NAMALWA (cell line): Measurements from ENCODE around the gene CHRM4.
"Not testable (repeated sequence)": the region's sequence is repeated elsewhere in the genome, so short reads cannot be mapped to it uniquely, and the experiment has no call there.

Source experiments
- DNase-seq: peaks from one replicate; pipeline ENCODE4 v3.0.0-alpha.2; 2015; ENCODE audit warnings: low spot score

Gene CHRM4

DNA sequence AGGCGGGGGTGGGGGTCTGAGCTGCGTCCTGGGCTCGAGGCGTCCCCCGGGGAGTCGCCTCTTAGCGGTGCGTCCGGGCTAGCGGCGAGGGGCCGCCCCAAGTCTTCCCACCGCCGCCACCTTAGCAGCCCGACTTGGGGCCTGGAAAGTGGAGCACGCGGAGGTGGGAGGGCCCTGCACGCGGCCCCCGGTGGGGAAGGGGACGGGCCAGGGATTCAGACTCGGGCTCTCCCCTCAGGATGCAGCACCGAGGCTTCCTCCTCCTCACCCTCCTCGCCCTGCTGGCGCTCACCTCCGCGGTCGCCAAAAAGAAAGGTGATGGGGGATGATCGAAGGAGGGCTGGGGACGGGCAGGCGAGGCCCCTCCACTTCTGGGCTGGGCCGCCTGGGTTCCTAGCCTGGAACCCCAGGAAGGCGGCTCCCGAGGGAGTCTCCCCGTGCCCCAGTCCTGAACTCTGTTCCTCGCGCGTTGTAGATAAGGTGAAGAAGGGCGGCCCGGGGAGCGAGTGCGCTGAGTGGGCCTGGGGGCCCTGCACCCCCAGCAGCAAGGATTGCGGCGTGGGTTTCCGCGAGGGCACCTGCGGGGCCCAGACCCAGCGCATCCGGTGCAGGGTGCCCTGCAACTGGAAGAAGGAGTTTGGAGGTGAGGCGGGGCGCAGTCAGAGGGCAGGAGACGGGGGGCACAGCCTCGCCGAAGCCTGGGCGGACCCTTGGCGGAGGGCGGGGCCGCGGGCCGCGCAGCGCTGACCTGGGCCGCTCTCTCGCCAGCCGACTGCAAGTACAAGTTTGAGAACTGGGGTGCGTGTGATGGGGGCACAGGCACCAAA, 9.5 kb downstream of the CHRM4 start:
- no peak for DNase-seq

GRCh38 chr11:46381048-46381818, 10.3 kb downstream of the CHRM4 start, which contains the start of gene MDK:
TSS of gene MDK (plus strand) at chr11:46381669. CDS start at chr11:46382058, 389 bp downstream.
- no peak for DNase-seq

GRCh38 chr11:46380340-46381047, 11.1 kb downstream of the CHRM4 start:
- peak; percentile 40 for DNase-seq

DNA sequence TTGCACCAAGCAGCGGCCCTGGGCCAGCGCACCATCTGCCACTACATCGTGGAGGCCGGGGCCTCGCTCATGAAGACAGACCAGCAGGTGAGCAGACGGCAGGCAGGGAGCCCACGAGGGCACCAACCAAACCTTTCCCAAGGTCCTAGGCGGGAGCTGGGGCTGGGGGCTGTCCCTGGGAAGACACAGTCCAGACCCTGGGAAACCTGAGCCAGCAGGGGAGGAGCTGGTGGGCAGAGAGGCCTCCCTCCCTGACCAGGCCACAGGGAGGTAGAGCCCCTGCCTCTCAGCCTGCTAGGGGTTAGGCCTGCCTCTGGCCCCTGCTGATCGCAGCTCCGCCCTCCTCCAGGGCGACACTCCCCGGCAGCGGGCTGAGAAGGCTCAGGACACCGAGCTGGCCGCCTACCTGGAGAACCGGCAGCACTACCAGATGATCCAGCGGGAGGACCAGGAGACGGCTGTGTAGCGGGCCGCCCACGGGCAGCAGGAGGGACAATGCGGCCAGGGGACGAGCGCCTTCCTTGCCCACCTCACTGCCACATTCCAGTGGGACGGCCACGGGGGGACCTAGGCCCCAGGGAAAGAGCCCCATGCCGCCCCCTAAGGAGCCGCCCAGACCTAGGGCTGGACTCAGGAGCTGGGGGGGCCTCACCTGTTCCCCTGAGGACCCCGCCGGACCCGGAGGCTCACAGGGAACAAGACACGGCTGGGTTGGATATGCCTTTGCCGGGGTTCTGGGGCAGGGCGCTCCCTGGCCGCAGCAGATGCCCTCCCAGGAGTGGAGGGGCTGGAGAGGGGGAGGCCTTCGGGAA, 11.9 kb downstream of the CHRM4 start:
- not testable (repeated sequence) for DNase-seq

DNA sequence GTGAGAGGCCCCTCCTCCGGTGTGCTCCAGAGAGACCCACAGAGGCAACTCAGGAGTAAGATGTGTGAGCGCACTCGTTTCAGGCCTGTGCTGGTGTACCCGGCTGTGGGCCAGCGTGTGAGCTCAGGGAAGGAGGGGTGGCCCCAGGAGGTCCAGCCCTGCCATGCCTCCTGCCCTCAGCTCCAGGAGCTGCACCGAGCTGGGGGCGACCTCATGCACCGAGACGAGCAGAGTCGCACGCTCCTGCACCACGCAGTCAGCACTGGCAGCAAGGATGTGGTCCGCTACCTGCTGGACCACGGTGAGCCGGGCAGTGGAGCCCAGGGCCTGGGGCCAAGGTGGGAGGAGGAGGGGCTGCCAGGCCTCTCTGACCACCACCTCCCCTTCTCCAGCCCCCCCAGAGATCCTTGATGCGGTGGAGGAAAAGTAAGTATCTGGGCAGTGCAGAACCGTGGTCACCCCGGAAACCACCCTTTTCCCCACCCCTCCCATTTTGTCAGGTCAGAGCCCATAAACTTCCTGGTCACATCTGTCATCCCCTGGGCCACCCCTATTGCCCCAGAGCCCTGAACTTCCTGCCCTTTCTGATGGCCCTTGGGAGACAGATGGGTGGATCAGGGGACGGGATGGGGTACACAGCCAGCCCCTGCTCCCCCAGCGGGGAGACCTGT, 12.6 kb downstream of the CHRM4 start:
- no peak for DNase-seq

DNA sequence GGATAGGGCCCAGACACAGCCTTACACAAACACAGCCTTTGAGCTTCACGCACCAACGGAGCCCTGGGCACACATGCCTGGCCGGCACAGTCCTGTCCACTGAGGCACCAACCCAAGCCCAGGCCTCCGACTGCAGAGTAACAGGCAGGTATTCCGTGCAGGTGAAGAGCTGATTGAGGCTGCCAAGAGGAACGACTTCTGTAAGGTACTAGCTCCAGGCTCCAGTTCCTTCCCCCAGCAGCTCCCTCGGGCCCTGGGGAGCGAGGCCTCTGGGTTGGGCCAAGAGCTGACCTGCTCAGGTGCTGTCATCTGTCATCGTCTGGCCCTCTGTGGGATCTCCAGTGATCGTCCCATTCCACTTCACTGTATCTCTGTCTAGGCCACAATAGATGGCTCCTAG, 13.3 kb downstream of the CHRM4 start:
- DNase-seq: no peak

GRCh38 chr11:46377831-46378230, 13.7 kb downstream of the CHRM4 start:
- DNase-seq: no peak

GRCh38 chr11:46377290-46377689, 14.3 kb downstream of the CHRM4 start:
- no peak for DNase-seq

GRCh38 chr11:46376258-46377050, 15.1 kb downstream of the CHRM4 start:
- no peak for DNase-seq

DNA sequence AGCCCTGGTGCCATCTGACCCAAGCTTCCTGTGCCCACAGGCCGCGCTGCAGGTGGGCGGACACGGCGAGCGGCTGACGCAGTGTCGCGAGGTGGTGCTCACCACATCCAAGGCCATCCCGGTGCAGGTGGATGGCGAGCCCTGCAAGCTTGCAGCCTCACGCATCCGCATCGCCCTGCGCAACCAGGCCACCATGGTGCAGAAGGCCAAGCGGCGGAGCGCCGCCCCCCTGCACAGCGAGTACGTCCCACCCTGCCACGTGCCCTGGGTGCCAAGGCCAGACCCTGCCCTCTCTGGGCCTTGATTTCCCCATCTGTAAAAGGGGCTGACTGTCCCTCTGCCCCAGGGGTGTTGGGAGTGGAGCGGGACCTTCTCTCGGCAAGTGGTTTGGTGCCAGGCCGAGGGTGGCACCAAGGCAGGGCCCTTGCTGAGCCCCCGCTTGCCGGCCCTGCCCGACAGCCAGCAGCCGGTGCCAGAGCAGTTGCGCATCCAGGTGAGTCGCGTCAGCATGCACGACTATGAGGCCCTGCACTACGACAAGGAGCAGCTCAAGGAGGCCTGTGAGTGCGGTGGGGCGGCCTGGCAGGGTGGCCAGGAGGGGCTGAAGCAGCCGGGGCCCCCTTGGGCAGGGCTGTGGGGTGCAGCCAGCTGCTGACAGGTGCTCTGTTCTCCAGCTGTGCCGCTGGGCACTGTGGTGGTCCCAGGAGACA, 16.0 kb downstream of the CHRM4 start:
- no peak for DNase-seq

DNA sequence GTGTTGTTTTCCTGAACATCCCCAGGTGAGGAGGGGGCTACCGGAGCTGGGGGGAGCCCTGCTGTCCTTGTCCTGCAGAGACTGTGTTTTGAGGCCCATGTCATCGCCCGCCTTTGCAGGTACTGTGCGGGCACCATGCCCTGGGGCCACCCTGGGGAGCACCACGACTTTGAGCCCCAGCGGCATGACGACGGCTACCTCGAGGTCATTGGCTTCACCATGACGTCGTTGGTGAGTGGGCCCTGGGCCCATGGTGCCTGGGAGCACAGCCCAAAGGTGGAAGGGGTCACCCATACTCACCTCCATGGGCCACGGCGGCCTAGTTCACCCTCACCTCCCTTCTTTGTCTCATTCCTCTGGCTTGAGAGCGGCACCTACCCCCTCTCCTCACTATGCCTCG, 16.8 kb downstream of the CHRM4 start:
- DNase-seq: no peak

- DNase-seq: no peak
Measured at GRCh38 chr11:46373787-46374740, 17.5 kb downstream of the CHRM4 start.

DNA sequence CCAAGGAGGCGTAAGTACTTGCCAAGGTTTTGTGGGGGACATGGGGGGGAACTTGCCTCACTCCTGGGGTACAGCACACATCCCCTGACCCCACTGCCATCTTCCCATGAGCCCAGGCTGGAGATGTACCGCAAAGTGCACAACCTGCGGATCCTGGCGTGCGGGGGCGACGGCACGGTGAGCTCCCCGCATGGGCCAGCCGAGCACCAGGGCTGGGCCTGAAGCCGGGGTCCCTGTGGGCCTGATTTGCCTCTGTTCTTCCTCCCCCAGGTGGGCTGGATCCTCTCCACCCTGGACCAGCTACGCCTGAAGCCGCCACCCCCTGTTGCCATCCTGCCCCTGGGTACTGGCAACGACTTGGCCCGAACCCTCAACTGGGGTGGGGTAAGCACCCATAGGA, 19.1 kb downstream of the CHRM4 start:
- not testable (repeated sequence) for DNase-seq

DNA sequence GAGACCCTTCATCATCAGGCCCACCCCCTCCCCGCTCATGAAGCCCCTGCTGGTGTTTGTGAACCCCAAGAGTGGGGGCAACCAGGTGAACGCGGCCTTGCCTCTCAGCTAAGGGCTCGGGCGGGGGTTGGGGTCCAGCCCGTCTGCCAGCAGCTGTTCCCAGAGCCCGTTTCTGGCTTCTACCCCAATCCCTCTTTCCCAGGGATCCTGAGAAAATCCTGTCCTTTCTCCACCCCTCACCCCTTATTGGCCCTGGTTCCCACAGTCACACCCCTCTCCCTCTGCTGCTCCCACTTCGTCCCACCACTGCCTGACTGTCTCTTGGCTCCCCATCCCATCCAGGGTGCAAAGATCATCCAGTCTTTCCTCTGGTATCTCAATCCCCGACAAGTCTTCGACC, 19.5 kb downstream of the CHRM4 start:
- DNase-seq: no peak

GRCh38 chr11:46371262-46371661, 20.3 kb downstream of the CHRM4 start:
- DNase-seq: not testable (repeated sequence)

DNA sequence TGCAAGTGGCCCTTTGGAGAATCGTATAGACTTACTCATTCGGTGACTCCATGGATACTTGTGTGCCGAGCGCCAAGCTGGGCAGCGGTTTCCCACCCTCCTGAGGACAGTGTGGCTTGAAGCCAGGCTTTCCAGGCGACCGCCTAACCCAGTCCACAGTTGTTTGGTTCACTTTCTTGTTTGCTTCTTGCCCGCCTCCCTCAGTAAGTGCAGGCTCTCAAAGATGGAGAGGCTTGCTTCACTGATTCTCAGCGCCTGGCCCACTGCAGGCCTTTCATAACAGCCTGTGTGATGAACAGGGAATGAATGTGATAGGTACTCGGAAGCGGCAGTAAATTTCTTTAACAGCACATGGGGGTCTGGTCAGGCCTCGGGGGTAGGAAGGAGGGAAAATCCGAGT, 21.3 kb downstream of the CHRM4 start:
- DNase-seq: no peak

DNA sequence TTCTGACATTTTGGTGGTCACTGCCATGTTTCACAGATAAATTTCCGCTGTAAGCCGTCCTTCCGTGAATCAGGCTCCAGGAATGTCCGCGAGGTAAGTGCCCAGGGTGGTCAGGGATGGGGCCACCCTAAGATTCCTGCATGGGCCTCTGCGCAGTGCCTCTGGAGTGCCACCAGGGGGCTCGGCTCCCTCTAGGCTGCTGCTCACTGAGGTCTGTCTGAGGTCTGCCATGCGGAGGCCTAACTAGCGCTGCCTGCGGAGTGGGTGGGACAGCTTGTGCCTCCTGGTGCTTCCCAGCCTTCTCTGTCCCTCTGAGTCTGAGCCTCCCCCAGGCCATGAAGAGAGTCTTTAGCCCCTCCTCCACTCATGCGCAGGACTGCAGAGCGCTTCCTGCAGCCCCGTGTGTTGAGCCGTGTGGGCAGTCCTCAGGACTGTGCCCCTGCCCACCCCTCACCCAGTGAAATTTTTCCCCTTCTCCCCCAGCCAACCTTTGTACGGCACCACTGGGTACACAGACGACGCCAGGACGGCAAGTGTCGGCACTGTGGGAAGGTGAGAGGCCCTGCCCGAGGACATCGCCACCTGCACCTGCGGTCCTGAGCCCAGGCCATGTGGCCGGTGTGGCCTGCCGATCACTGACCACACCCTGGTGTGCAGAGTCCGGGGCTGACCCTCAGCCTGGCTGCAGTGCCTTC, 22.0 kb downstream of the CHRM4 start:
- DNase-seq: peak; percentile 65

DNA sequence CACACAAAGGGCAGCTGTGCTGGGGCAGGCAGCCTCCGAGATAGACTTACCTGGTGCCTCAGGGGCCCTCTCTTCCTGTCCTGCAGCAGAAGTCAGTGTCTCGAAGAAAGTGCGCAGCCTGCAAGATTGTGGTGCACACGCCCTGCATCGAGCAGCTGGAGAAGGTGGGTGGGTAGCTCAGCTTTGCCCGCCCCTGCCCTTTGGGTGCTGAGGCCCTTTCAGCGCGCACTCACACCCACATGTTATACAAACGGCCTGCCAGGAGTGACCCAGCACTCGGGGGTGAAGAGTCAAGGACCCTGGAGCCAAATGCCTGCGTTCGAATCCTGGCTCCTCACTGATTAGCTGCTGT, 23.7 kb downstream of the CHRM4 start:
- no peak for DNase-seq
